Inflammatory macrophage (primary cell): ENCODE data around the gene NPIPB8.
A peak's percentile ranks its signal among the peaks of the same experiment; 100 is the strongest.
"Not testable (repeated sequence)": the region's sequence is repeated elsewhere in the genome, so short reads cannot be mapped to it uniquely, and the experiment has no call there.

Experiments used
- DNase-seq, 2 donors: peaks; one replicate each; pipeline ENCODE4 v3.0.0-alpha.2; 2020 to 2022
- total RNA-seq, 18 experiments: gene quantifications; one replicate each; lab custom pipeline; 2026; ENCODE audit warnings: mixed read lengths in 6 of 18, inconsistent platforms in 2 of 18; lab: John Stamatoyannopoulos, UW

Gene NPIPB8
- total RNA-seq: 0 to 0.07 (median 0) reads per million in 18 experiments

GRCh38 chr16:28637765-28638164, at the start of gene NPIPB8:
NPIPB8 (plus strand) TSS chr16:28638065; CDS start chr16:28638361, 296 bp downstream.
- DNase-seq: not testable (repeated sequence)

GRCh38 chr16:28589069-28589468, 48.8 kb upstream of the NPIPB8 start:
- DNase-seq: no peak

- DNase-seq: no peak
These were observed 47.9 kb upstream of the NPIPB8 start for GRCh38 chr16:28589930-28590329.

- no peak for DNase-seq
These were observed 47.2 kb upstream of the NPIPB8 start for GRCh38 chr16:28590384-28591340.

GRCh38 chr16:28591355-28591754, 46.5 kb upstream of the NPIPB8 start:
- no peak for DNase-seq

- DNase-seq: no peak
These were observed 45.4 kb upstream of the NPIPB8 start for GRCh38 chr16:28592511-28592910.

GRCh38 chr16:28592979-28593553, 44.8 kb upstream of the NPIPB8 start:
- DNase-seq: no peak

- not testable (repeated sequence) for DNase-seq
These were observed 42.4 kb upstream of the NPIPB8 start for GRCh38 chr16:28595451-28595850.

- DNase-seq: no peak
These were observed 41.7 kb upstream of the NPIPB8 start for GRCh38 chr16:28596115-28596630.

GRCh38 chr16:28596840-28597691, 40.8 kb upstream of the NPIPB8 start, which contains the start of gene SULT1A2:
SULT1A2 (minus strand) TSS chr16:28597050; CDS start chr16:28595930, 1,120 bp downstream.
- peak in 1 of 2 donors; percentile 10 for DNase-seq

GRCh38 chr16:28597692-28598261, 40.1 kb upstream of the NPIPB8 start:
- peak in 1 of 2 donors; percentile 35 for DNase-seq

GRCh38 chr16:28599377-28600285, 38.2 kb upstream of the NPIPB8 start:
- DNase-seq: not testable (repeated sequence)

GRCh38 chr16:28600965-28601364, 36.9 kb upstream of the NPIPB8 start:
- not testable (repeated sequence) for DNase-seq

- not testable (repeated sequence) for DNase-seq
These were observed 36.3 kb upstream of the NPIPB8 start for GRCh38 chr16:28601589-28601988.

- DNase-seq: not testable (repeated sequence)
These were observed 35.8 kb upstream of the NPIPB8 start for GRCh38 chr16:28602062-28602461.

- DNase-seq: no peak
These were observed 35.3 kb upstream of the NPIPB8 start for GRCh38 chr16:28602529-28602928.

GRCh38 chr16:28603381-28604185, 34.3 kb upstream of the NPIPB8 start:
- no peak for DNase-seq

GRCh38 chr16:28604186-28604565, 33.7 kb upstream of the NPIPB8 start:
- no peak for DNase-seq

GRCh38 chr16:28606291-28607115, 31.4 kb upstream of the NPIPB8 start:
- no peak for DNase-seq
